HEK293T (cell line): ENCODE results near the gene TMEM178B.

ENCODE experiments used
- ARNT ChIP-seq: fragments of 450-650 bp; IDR thresholded peaks from 2 replicates; pipeline ENCODE4 v1.6.1; 2017; ENCODE audit warnings: mild to moderate bottlenecking
- BHLHE40 ChIP-seq: fragments of 450-650 bp; IDR thresholded peaks from 2 replicates; pipeline ENCODE4 v1.6.1; 2016; ENCODE audit warnings: mild to moderate bottlenecking, moderate library complexity, borderline replicate concordance
- CTBP1 ChIP-seq: fragments of 450-650 bp; IDR thresholded peaks from 2 replicates; pipeline ENCODE4 v1.6.1; 2016; ENCODE audit warnings: borderline replicate concordance
- ELF4 ChIP-seq: fragments of 450-650 bp; IDR thresholded peaks from 2 replicates; pipeline ENCODE4 v1.6.1; 2017; ENCODE audit warnings: antibody characterized with exemption
- FOXA1 ChIP-seq: fragments of 450-650 bp; IDR thresholded peaks from 2 replicates; pipeline ENCODE4 v1.6.1; 2016; ENCODE audit warnings: mild to moderate bottlenecking
- FOXM1 ChIP-seq: fragments of 450-650 bp; IDR thresholded peaks from 2 replicates; pipeline ENCODE4 v1.6.1; 2017; ENCODE audit warnings: mild to moderate bottlenecking, borderline replicate concordance
- HDGF ChIP-seq: fragments of 450-650 bp; IDR thresholded peaks from 2 replicates; pipeline ENCODE4 v1.6.1; 2017; ENCODE audit warnings: antibody characterized with exemption, borderline replicate concordance
- SP1 ChIP-seq: fragments of 450-650 bp; IDR thresholded peaks from 2 replicates; pipeline ENCODE4 v1.6.1; 2017
- SUZ12 ChIP-seq: fragments of 450-650 bp; IDR thresholded peaks from 2 replicates; pipeline ENCODE4 v1.6.1; 2016; ENCODE audit warnings: mild to moderate bottlenecking
- TARDBP ChIP-seq: fragments of 450-650 bp; IDR thresholded peaks from 2 replicates; pipeline ENCODE4 v1.6.1; 2016

- TF ChIP-seq ELF4, result no peak
- TF ChIP-seq FOXA1, result no peak
- no peak for TF ChIP-seq SUZ12
- TF ChIP-seq TARDBP, result no peak
- no peak for TF ChIP-seq BHLHE40
- no peak for TF ChIP-seq HDGF
- no peak for TF ChIP-seq FOXM1
- TF ChIP-seq SP1, result no peak
- TF ChIP-seq ARNT, result no peak
- no peak for TF ChIP-seq CTBP1
Observed at GRCh38 chr7:141317033-141317585, 243.2 kb downstream of the TMEM178B start.
